Mesenchymal stem cell (in vitro differentiated cells and primary cell): ENCODE measurements around the gene INMT.

ENCODE experiments used
- DNase-seq: peaks from one replicate; pipeline ENCODE4 v3.0.0-alpha.2; 2013
- H2AFZ ChIP-seq: one replicate; pipeline ENCODE4 v1.6.1; 2013; ENCODE audit warnings: low read depth, mild to moderate bottlenecking, control low read depth, inconsistent platforms, low read length, moderate library complexity
- H2AK5ac ChIP-seq: 2 replicates; pipeline ENCODE4 v1.6.1; 2013; ENCODE audit warnings: low read length, moderate library complexity, mild to moderate bottlenecking, inconsistent platforms; ENCODE audit not compliant: severe bottlenecking
- H2BK120ac ChIP-seq: one replicate; pipeline ENCODE4 v1.6.1; 2013; ENCODE audit warnings: low read depth, mild to moderate bottlenecking, inconsistent platforms, low read length, moderate library complexity
- H2BK12ac ChIP-seq, 2 experiments: one replicate each; pipeline ENCODE4 v1.6.1; 2013; ENCODE audit warnings: inconsistent platforms in 2 of 2, low read length in 2 of 2, mild to moderate bottlenecking in 2 of 2, moderate library complexity in 2 of 2, control low read depth in 1 of 2
- H2BK15ac ChIP-seq: one replicate; pipeline ENCODE4 v1.6.1; 2013; ENCODE audit warnings: mild to moderate bottlenecking, low read depth, inconsistent platforms; ENCODE audit not compliant: poor library complexity, severe bottlenecking
- H2BK5ac ChIP-seq: 2 replicates; pipeline ENCODE4 v1.6.1; 2013; ENCODE audit warnings: low read depth, mild to moderate bottlenecking, low read length, control low read depth, inconsistent platforms; ENCODE audit not compliant: poor library complexity, severe bottlenecking
- H3K14ac ChIP-seq, 2 experiments: one replicate each; pipeline ENCODE4 v1.6.1; 2013; ENCODE audit warnings: inconsistent platforms in 2 of 2, low read length in 2 of 2, control low read depth in 1 of 2, mild to moderate bottlenecking in 1 of 2, moderate library complexity in 1 of 2
- H3K18ac ChIP-seq, 2 experiments: one replicate each; pipeline ENCODE4 v1.6.1; 2013; ENCODE audit warnings: inconsistent platforms in 2 of 2, low read length in 2 of 2, control low read depth in 1 of 2, low read depth in 1 of 2, mild to moderate bottlenecking in 1 of 2
- H3K23ac ChIP-seq, 2 experiments: one replicate each; pipeline ENCODE4 v1.6.1; 2013; ENCODE audit warnings: inconsistent platforms in 2 of 2, low read length in 2 of 2, mild to moderate bottlenecking in 2 of 2, moderate library complexity in 2 of 2, control low read depth in 1 of 2
- H3K27ac ChIP-seq: 2 replicates; pipeline ENCODE4 v1.5.1; 2013; ENCODE audit warnings: mild to moderate bottlenecking, moderate library complexity, low read length, control low read depth, inconsistent platforms; ENCODE audit not compliant: poor library complexity, severe bottlenecking
- H3K27me3 ChIP-seq, 2 experiments: 2 replicates each; pipeline versions ENCODE4 v1.6.1 to v1.7.0; 2013; ENCODE audit warnings: low read length in 2 of 2, mild to moderate bottlenecking in 2 of 2, moderate library complexity in 2 of 2, control low read depth in 1 of 2, inconsistent platforms in 1 of 2; ENCODE audit not compliant: control insufficient read depth in 1 of 2, insufficient read depth in 1 of 2
- H3K36me3 ChIP-seq, 2 experiments: 2 replicates each; pipeline versions ENCODE4 v1.6.1 to v1.7.0; 2013; ENCODE audit warnings: low read length in 2 of 2, control low read depth in 1 of 2, inconsistent platforms in 1 of 2, low read depth in 1 of 2, mild to moderate bottlenecking in 1 of 2; ENCODE audit not compliant: insufficient read depth in 2 of 2, control insufficient read depth in 1 of 2
- H3K4ac ChIP-seq, 2 experiments: one replicate each; pipeline ENCODE4 v1.6.1; 2013; ENCODE audit warnings: inconsistent platforms in 2 of 2, low read length in 2 of 2, mild to moderate bottlenecking in 2 of 2, moderate library complexity in 2 of 2, control low read depth in 1 of 2, low read depth in 1 of 2
- H3K4me1 ChIP-seq: 2 replicates; pipeline ENCODE4 v1.6.1; 2013; ENCODE audit warnings: low read depth, low read length, control low read depth; ENCODE audit not compliant: control insufficient read depth, insufficient read depth
- H3K4me2 ChIP-seq: 2 replicates; pipeline ENCODE4 v1.6.1; 2013; ENCODE audit warnings: low read length, mild to moderate bottlenecking, inconsistent platforms; ENCODE audit not compliant: poor library complexity, severe bottlenecking
- H3K4me3 ChIP-seq, 2 experiments: 2 replicates each; pipeline versions ENCODE4 v1.5.1 to v1.7.0; 2013; ENCODE audit warnings: low read length in 2 of 2, mild to moderate bottlenecking in 2 of 2, control low read depth in 1 of 2, low read depth in 1 of 2; ENCODE audit not compliant: insufficient read depth in 1 of 2
- H3K79me1 ChIP-seq: replicated peaks from 2 replicates; pipeline ENCODE4 v1.6.1; 2013; ENCODE audit warnings: mild to moderate bottlenecking, control low read depth, low read length, inconsistent platforms; ENCODE audit not compliant: poor library complexity, severe bottlenecking
- H3K9ac ChIP-seq: 2 replicates; pipeline ENCODE4 v1.7.0; 2013; ENCODE audit warnings: mild to moderate bottlenecking, low read length, moderate library complexity
- H3K9me3 ChIP-seq: 2 replicates; pipeline ENCODE4 v1.7.0; 2013; ENCODE audit warnings: mild to moderate bottlenecking, low read length; ENCODE audit not compliant: control insufficient read depth
- H4K8ac ChIP-seq: one replicate; pipeline ENCODE4 v1.6.1; 2013; ENCODE audit warnings: inconsistent platforms, mild to moderate bottlenecking, low read length, moderate library complexity
- H4K91ac ChIP-seq: one replicate; pipeline ENCODE4 v1.6.1; 2013; ENCODE audit warnings: mild to moderate bottlenecking, low read length, inconsistent platforms
- WGBS: methylation state at CpG from one replicate; pipeline ENCODE4 v1.1.7; 2013; ENCODE audit warnings: mixed read lengths; 5-methylcytosine and 5-hydroxymethylcytosine counted together

Gene INMT

DNA sequence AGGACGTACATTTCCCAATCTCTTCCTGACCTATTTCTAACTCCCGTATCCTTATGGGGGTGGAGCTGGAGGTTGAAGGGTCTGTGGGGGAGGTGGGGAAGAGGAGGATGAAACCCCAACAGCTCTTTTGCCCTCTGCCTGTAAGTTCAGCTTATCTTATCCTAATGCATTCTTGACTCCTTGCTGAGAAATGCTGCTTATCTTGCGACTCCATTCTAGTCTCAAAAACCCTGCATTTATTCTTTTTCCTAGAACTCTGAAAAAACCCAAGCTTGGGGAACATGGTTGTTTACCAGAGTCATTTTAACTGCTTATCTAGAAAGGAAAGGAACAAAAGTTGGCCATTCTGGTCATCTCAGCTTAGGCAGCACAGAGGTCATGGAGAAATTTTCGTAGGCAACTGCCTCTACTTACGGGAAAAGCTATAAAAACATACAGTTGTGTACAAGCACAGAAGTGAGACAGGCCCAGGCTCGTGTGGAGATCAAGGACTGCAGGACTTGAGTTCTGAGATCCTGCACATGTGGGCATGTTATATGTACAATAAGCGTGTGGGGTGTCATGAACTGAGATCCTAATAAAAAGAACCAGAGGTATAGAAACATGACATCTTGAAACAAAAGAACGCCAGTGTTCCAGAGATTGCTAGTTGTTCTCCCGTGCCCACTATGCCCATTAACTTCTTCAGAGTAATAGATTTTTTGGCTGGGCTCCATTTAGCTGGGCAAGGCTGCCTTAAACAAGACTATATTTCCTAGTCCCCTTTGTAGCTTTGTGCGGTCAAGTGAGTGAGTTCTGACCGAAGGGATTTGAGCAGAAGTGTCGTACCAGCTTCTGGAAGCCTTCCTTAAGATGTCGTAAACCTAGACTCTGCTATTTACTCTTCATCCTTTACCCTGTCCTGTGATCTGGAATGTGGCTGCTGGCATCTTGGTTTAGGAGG, 9.6 kb downstream of the INMT start:
- no peak overlapping the region for H3K4ac ChIP-seq
- no peak overlapping the region for H4K91ac ChIP-seq
- no peak for DNase-seq
- no peak overlapping the region for H2BK12ac ChIP-seq
- H4K8ac ChIP-seq, result no peak overlapping the region
- no peaks in the 10 kb centered on the region for H3K36me3 ChIP-seq
- H3K18ac ChIP-seq, result peak overlapping the region in 1 of 2 experiments; percentile 16
- no peak overlapping the region for H2BK120ac ChIP-seq
- no peak overlapping the region for H2AK5ac ChIP-seq
- H3K79me1 ChIP-seq, result no peaks in the 10 kb centered on the region
- no peak overlapping the region for H3K9ac ChIP-seq
- no peak overlapping the region for H3K14ac ChIP-seq
- H2AFZ ChIP-seq, result no peak overlapping the region
- H3K27ac ChIP-seq, result no peak overlapping the region
- H3K9me3 ChIP-seq, result peaks cover 8% of the 10 kb centered on the region
- peaks cover 7% of the 10 kb centered on the region for H3K4me1 ChIP-seq
- no peak overlapping the region for H3K4me3 ChIP-seq
- WGBS, result 77% methylated on average over 10 of the region's 13 CpGs
- H3K4me2 ChIP-seq, result no peak overlapping the region
- H2BK15ac ChIP-seq, result no peak overlapping the region
- H3K27me3 ChIP-seq, result no peaks in the 10 kb centered on the region
- no peak overlapping the region for H2BK5ac ChIP-seq
- H3K23ac ChIP-seq, result no peak overlapping the region

DNA sequence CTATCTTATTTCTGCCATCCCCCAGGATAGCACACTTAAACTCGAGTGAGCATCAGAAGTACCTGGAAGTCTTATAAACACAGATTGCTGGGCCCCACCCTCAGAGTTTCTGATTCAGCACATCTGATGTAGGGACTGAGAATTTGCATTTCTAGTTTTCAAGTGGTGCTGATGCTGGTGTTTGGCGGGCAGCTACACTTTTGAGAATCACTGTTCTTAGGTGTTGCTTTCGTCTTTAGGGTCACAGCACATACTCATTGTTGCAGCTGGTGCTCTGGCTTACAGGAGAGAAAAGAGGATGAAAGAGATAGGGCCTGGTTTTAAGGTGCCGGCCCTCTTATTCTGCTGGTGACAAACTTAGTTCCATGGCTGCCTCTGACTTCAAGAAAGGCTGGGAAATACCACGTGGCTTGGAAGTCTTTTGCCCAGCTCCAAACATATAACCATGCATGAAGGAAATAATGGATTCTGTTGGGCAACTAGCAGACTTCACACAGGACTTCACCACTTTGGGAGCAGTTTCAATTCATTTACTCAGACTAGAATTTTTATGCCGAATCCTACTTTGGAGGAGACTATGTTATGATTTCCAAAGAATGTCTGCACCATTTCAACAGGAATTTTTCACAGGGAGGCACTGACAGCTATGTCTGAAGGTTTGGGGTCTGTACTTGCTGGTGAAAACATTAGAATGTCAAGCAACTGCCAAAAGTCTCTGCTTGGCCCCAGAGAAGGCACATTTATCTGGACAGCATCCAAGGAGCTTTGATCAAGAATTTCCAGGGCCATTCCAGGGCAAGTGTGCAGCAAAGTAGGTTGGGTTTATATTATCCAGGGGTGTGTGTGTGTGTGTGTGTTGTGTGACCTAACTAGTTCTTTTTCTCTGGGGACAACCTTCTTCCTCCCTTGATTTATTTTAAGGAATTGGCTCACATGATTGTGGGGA, 12.4 kb downstream of the INMT start:
- no peak overlapping the region for H3K9ac ChIP-seq
- no peak overlapping the region for H2AK5ac ChIP-seq
- peak overlapping the region in 1 of 2 experiments; percentile 14 for H3K18ac ChIP-seq

DNA sequence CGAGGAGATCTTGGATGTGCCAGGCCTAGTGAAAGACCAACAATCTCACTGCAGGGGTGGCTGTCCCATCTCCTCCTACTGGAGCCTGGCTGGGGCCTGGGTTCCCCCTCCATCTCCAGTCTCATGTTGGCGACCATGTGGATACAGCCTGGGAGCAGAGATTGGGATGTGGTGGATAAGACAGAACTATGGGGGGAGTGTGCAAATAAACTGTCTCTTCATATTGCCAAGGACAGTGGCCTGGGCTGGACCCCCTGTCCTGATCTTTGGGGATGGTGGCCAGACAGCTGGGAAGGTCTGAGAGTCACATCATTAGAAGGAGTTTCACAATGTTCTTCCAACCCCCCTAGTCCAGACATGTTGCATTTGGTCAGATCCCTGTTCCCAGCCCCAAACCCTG, 13.5 kb downstream of the INMT start:
- Histone ChIP-seq H3K27ac (no peak overlapping the region), H3K9me3 (peaks cover 8% of the 10 kb centered on the region), H3K36me3 (no peaks in the 10 kb centered on the region), H3K9ac (no peak overlapping the region), H3K4ac (no peak overlapping the region), H2BK5ac (no peak overlapping the region), H3K4me1 (peaks cover 5% of the 10 kb centered on the region), H2AFZ (no peak overlapping the region), H3K4me2 (no peak overlapping the region), H4K8ac (peak overlapping the region; percentile 32), H2AK5ac (no peak overlapping the region), H4K91ac (no peak overlapping the region), H3K23ac (no peak overlapping the region), H2BK120ac (no peak overlapping the region), H3K4me3 (no peak overlapping the region), H3K14ac (no peak overlapping the region), H2BK12ac (peak overlapping the region in 1 of 2 experiments; percentile 15), H3K79me1 (no peaks in the 10 kb centered on the region), H3K18ac (peak overlapping the region; percentile 25 to 60), H3K27me3 (no peaks in the 10 kb centered on the region), H2BK15ac (peak overlapping the region; percentile 1)
- no peak for DNase-seq
- WGBS, result 95% methylated on average over 2 of the region's 2 CpGs

More for the DNA sequence above, 12.4 kb downstream of the INMT start:
- peak; percentile 30 for DNase-seq
- Histone ChIP-seq H3K27ac (no peak overlapping the region), H3K36me3 (no peaks in the 10 kb centered on the region), H3K4me1 (peaks cover 5% of the 10 kb centered on the region), H3K9me3 (peaks cover 8% of the 10 kb centered on the region), H3K4me3 (no peak overlapping the region), H4K8ac (no peak overlapping the region), H3K4me2 (no peak overlapping the region), H3K14ac (no peak overlapping the region), H4K91ac (peak overlapping the region; percentile 20), H3K4ac (no peak overlapping the region), H2BK120ac (no peak overlapping the region), H2BK12ac (no peak overlapping the region), H2BK5ac (no peak overlapping the region), H2BK15ac (no peak overlapping the region), H3K23ac (no peak overlapping the region), H2AFZ (no peak overlapping the region), H3K27me3 (no peaks in the 10 kb centered on the region), H3K79me1 (no peaks in the 10 kb centered on the region)
- 87% methylated on average over 6 of the region's 6 CpGs for WGBS

DNA sequence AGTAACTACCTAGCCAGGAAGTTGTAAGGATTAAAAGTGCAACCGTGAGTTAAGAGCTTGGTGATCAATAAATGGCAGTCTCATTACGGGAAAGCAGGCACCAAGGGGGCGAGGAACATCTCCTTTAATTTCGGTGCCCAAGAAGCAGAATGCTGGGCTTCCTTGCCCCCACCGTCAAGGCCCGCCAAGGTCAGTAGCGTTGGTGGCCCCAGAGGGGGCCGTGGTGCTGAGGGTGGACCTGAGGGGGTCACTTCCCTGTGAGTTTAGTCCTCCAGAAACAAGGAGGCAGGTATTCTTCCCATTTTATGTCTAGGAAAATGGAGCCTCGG, 18.9 kb downstream of the INMT start:
- H2BK5ac ChIP-seq, result no peak overlapping the region

More for the DNA sequence above, 18.9 kb downstream of the INMT start:
- peak overlapping the region; percentile 87 for H2BK120ac ChIP-seq
- H3K14ac ChIP-seq, result no peak overlapping the region
- H3K18ac ChIP-seq, result peak overlapping the region; percentile 71 to 92
- H2BK12ac ChIP-seq, result peak overlapping the region; percentile 22 to 37
- H4K91ac ChIP-seq, result peak overlapping the region; percentile 83
- peak overlapping the region; percentile 29 for H2AFZ ChIP-seq
- H3K27ac ChIP-seq, result no peak overlapping the region
- 56% methylated on average over 9 of the region's 9 CpGs for WGBS
- H2BK15ac ChIP-seq, result peak overlapping the region; percentile 94
- peak overlapping the region; percentile 96 for H3K9ac ChIP-seq
- no peaks in the 10 kb centered on the region for H3K27me3 ChIP-seq
- no peak overlapping the region for H3K23ac ChIP-seq
- H3K4me3 ChIP-seq, result peak overlapping the region in 1 of 2 experiments; percentile 81
- H3K9me3 ChIP-seq, result no peaks in the 10 kb centered on the region
- H3K36me3 ChIP-seq, result peaks cover 0 to 10% of the 10 kb centered on the region in 2 experiments
- DNase-seq, result no peak
- peak overlapping the region; percentile 94 for H3K4me2 ChIP-seq
- peaks cover 30% of the 10 kb centered on the region for H3K79me1 ChIP-seq
- peak overlapping the region; percentile 57 for H2AK5ac ChIP-seq
- peak overlapping the region; percentile 97 for H4K8ac ChIP-seq
- peaks cover 10% of the 10 kb centered on the region for H3K4me1 ChIP-seq
- peak overlapping the region; percentile 77 to 78 for H3K4ac ChIP-seq
